ENCODE results near the gene NDUFA13.

Gene NDUFA13

DNA sequence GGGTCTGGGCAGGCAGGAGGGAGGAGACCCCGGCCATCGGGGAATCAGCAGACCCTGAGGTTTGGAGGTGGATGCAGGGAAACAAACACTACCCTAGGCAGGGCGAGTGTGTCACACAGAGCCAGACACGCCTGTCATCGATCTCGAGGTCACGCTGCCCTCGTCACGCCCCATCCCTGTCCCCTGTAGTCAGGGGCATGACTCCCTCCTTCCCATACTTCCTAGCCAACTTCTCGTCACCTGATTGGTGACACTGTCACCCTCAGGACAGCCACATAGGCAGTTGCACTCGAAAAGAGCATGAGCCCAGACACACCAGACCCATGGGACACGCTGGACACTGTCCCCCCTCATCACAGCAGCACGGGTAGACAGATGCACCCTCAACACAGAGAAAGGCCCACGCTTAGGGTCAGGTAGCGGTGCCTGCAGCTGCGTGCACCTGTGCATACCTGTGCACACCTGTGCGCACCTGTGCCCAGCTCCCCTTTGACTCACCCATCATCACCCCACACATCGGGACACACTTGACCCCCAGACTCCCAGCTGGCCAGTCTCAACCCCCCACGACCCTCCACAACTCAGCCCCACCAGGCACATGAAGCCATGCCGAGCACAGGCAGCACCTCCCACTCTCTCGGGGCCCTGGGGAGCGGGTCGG lies 33.9 kb downstream of the NDUFA13 start:
- DNase-seq: no peak

DNA sequence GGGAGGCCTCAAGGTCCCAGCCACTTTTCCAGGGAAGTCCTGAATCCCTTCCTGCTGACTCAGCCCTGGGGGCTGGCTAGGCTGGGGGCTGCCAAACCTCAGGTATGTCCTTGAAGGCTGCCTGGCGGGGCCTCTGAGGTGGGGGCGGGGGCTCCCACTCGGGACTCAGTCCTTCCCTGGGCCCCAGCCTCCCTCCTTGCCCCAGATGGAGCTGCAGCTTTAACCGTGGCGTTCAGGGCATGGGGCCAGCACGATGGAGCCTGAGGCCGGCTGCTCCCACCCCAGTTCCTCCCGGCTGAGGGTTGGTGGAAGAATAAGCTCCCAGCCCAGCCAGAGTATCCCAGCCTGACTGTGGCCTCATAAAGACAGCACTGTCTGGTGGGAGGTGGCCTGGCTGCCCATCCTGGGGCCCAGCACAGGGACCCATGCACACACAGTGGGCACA lies 34.5 kb downstream of the NDUFA13 start:
- no peak for DNase-seq

DNA sequence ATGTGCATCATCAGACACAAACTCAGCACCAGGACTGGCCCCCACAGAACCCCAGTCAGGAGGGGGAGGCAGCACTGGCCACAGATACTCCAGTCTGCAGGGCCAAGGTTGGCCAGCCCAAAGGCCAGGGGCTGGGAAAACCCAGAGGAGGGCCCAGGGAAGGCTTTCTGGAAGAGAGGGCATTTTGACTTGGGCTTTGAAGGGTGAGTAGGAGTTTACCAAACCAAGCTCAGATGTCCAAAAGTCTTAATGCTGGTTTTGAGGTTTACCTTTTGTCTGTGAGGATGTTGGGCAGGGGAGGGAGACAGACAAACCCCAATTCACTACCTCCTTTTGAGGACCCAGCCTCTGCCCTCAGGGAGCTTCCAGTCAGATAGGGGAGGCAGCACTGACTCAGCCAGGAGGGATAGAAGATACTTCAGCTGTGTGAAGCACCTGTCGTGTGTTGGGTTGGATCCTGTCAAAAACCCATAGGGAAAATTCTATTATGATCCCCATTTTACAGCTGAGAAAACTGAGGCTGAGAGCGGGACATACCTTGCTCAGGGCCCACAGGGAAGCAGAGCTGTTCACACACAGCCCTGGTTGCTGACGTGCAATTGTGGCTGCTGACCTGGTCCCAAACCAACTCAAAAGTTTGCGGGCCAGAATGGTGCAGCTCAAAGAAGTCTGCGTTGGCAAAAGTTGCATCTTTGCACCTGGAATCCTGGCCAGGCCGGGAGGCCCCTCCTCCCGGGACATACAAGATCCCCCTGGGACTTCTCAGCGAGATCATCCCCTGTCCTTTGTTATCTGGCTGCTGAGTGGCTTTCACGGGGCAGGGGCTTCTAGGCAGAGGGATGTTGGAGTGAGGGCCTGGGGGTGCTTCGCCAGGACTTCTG lies 35.2 kb downstream of the NDUFA13 start:
- DNase-seq: no peak

DNA sequence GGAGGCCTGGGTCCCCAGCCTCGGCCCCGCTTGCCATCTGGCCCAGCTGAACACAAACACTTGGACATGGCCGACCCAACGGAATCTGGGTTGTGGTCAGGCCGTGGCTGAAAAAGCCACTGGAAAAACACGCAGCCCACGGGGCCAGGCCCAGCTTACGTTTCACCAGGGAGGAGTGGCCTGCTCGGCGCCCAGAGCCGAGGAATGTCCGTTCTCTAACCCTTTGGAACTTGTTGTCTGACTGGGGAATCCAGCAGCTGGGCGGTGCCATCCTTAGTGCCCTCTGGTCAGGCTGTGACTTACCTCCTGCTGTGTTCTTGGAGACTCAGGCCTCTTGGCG lies 35.8 kb downstream of the NDUFA13 start:
- DNase-seq: no peak

DNA sequence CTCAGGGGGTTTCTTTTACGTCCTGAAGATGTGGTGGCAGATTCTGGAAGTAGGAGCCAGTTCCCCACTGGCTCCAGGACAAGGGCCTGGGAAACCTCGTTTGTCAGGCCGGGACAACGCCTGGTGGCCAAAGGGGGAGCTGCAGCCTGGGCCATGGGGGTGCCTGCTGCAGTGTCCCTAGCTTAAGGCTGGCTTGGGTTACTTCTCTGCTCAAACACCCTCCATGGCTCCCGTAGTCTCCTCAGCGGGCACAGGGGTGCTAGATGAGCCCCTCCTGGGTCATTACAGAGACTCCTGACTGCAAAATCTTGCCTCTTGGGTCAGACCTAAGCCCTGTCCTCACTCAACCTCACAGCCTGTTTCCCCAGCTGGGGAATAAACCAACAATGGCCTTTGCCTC lies 36.8 kb downstream of the NDUFA13 start:
- DNase-seq: no peak

DNA sequence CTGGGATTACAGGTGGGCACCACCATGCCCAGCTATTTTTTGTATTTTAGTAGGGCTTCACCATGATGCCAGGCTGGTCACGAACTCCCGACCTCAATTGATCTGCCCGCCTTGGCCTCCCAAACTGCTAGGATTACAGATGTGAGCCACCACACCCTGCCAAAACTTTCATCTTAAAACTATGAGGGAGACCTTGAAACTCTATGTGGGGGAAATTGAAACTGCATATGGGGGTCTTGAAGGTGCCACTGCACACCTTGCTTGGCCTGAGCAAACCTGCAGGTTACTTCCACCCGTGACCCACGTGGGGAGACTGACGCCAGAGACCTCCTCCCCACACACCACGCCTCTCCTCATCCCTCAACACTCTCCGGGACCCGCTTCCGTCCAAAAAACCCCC lies 37.6 kb downstream of the NDUFA13 start:
- no peak for DNase-seq

DNA sequence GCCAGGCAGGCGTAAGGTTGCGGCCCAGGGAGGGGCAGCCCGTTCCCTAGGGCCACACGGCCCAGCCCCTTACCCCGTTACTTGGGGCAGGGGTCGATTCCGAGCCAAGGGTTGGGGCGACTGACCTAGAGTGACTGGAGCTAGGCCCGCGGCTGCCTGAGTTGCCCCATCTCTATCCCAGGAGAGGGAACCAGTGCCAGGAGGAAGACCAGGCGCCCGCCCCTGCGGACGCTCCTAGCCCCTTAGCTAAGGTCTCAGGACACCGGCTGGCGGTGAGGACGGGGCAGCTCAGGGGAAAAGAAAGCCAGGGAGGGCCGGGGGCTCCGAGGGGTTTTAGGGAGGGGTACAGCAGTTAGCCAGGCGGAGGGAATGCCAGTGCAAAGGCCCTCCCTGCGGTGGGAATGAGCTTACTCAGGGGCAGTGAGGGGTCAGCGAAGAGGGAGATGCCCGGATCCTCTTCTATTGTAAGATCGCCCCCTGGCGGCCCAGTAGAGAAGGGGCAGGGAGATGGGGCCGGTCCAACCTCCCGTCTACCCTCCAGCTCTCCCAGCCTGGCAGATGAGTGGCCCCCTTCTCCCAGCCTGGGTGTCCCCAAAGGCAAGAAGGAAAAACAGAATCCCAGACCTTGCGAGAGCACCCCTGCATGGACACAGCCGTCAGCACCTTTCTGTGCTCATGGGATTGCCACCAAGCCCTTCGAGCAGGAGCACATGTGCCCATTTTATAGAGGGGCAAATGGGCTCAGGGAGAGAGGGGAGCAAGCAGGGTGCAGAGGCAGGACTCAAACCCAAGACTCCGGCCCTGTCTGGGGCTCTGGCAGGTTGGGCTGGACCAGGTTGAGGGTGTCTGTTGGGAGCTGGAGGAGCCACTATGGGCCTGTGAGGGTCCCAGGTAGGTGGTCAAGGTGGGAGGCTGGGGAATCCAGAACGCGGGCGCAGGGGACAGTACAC lies 38.3 kb downstream of the NDUFA13 start:
- no peak for DNase-seq

DNA sequence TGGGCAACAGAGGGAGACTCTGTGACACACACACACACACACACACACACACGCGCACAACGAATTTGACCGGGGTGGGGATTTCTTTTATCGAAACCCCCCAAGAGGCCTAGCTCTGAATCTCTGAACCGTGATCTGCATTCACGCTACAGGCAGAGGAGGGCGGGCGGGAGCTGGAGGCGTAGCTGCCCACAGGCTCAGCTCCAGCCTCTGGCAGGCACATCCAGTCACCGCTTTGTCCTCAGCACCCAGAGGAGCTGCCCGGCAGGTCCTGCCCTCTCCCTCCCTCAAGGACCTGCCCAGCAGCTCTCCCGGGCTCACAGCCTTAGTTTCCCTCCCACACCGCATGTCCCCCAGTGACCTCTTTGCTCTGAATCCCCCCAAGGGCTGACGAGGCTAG lies 42.0 kb downstream of the NDUFA13 start:
- no peak for DNase-seq

DNA sequence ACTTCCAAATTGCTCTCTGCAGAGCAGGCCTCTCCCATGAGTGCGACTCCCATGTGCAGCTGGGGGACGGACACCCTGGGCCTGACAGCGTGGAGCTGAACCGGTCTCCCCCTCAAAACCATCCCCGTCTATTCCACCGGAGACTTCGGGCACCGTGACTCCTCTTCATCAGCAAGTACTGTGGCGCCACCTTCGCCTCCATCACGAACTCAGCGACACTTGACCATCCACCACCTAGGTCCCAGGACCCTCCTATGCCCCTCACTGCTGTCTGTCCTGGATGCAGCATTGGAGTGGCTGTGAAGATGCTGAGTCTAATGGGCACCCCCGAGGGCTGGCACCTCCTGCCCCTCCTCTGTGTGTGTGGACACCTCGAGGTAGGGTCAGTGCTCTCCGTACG lies 42.6 kb downstream of the NDUFA13 start:
- no peak for DNase-seq

DNA sequence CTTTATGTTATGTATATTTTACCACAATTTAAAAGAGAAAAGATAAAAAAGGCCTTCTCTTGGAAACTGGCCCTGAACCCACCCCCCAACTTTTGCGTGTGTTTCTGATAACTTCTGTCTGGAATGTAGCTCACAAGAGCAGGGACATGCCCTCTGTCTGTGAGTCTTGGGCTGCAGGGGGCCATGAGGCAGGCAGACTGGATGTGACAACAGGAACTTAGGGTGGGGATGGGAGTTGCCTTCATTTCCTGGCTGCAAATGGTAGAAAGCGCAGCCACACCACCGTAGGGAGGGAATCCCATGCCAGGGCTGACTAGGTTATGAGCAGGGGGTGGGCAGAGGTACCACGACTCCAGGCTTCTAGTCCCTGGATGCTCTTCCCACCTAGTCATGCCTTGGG lies 43.9 kb downstream of the NDUFA13 start:
- no peak for DNase-seq

DNA sequence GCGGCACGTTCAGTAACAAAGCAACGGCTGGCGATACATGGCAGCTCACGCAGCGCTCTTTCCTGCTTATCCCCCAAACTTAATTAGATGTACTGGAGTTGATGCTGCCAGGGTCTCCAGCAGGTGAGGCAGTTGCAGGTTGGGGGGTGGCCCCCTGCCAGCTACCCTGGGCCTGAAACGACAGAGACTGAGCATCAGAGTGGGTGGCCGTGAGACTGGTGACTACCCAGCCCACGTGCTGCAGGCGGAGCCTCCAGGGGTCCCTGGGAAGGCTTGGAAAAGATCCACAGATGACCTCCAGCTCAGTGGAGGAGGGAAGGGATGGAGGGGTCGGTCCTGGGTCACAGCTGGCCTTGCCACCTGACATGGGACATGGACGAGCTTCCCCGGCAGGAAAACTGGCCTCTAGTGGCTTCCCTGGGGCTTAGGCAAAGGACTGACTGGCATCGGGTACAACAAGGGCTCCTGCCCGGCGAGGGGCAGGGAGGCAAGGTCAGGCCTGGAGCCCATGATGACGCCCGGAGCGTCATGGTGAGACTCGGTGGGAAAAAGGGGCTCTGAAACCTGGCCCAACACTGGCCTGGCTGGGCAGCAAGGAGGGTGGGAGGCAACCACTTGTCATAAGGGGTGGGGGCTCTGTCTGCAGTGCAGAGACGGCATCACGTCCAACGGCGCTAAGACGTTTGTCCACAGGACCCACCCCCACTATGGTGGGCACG lies 46.1 kb downstream of the NDUFA13 start:
- DNase-seq: no peak

DNA sequence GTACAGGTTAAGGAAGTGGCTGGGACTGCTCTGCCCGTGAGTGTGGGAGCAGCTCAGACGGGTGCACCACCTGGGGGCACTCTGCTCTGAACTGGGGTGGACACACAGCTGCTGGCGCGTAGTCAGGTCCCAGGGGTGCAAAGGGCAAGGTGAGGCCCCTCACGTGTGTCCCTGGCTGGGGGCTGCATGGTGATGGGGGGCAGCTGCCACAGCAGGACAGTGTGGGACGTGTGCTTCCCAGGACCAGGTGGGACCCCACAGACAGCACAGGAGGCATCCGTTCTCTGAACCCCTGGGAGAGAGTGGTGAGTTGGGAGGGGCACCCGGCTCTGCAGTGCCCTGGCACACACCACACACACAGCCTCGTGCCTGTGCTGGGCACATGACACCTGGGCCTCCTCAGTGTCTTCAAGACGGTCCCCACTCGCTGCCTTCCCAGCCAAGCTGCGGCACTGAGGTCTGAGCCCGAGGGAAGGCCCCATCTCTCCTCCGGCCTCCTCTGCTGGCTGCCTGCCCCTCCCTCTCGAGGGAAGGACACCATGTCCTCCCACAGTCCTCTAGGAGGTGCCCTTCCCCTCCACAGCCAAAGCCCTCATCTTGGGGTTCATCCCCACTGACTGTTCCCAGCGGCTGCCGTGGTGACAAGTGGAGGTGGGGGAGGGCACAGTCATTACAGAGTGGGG lies 46.8 kb downstream of the NDUFA13 start:
- DNase-seq: no peak

DNA sequence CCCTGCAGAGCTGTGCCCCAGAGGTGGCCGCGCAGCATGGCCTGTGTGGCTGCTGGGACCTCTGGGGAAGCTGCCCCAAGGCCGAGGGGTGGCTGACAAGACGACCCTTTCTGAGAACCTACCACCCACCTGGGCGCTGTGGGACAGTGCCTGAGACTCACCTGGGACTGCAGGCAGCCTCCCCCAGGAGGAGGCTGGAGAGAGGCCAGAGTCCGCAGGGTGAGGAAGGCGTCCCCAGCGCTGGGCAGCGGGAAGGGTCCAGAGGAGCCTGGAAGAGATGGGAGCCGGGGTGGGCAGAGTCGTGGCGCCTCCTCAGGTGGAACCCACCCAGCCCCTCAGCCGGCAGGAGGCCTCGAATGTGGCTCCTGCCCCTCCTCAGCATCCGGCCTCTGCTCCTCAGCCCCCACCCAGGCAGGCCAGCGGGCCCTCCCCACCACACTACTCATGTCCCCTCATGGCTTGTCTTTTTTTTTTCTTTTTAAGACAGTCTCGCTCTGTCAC lies 47.4 kb downstream of the NDUFA13 start:
- DNase-seq: no peak

DNA sequence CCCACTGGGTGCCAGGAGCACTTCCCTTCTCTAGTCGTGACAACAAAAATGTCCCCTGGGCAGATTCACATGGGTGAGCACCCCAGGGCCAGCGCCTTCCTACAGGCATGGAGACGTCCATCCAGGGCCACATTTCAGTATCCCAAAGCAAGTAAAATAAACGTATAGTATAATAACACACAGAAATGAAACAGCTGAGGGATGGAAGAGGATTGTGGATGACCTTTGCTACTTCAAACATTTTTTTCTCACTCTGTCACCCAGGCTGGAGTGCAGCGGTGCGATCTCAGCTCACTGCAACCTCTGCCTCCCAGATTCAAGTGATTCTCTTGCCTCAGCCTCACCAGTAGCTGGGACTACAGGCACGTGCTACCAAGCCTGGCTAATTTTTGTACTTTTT lies 50.3 kb downstream of the NDUFA13 start:
- DNase-seq: no peak

DNA sequence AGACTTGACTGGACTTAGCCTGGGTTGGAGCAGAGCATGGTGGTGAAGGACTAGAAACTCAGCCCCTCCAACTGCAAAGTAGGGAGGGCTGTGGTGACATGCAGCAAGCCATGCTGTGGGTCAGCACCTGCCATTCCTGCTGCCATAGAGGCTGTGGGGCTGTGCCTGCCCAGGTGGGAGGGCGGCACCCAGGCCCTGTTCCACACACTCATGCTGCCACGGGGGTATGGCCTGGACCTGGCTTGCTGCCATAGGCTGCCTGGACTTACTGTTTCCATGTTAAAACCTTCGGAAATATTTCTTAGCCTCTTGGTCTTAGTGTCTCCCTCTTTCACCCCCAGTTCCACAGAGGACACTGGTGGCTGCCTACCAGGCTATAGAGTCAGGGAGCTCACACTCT lies 51.4 kb downstream of the NDUFA13 start:
- no peak for DNase-seq

DNA sequence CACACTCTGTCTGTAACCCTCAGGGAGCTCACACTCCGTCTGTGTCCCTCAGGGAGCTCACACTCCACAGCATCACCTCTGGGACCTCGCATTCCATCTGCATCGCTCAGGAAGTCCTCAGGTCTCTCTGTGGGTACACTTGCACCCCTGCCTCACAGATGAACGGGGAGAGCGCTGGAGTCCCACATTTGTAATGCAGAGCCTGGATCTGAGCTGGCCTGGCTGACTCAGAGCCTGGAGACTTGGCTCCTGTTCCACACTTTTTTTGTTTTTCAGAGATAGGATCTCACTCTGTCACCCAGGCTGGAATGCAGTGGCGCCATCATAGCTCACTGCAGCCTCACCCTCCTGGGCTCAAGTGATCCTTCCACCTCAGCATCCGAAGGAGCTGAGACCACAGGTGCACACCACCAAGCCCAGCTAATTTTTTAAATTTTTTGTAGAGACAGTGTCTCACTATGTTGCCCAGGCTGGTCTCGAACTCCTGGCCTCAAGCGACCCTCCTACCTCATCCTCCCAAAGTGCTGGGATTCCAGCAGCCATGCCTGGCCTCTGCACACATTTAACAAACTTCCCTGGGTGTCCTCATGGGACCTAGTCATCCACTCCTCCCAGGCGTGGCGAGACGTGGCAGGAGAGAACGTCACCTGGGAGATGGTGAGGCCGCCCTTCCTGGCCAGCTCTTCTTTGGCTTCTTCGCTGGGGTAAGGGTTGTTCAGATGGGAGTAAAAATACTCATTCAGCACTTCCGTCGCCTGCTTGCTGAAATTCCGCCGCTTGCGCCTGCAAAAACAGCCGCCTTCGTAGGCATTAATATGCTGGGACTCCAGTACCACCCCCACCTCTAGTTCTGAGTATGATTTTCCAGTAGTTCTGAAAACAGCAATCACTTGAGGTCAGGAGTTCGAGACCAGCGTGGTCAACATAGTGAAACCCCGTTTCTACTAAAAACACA lies 53.1 kb downstream of the NDUFA13 start:
- DNase-seq: no peak

DNA sequence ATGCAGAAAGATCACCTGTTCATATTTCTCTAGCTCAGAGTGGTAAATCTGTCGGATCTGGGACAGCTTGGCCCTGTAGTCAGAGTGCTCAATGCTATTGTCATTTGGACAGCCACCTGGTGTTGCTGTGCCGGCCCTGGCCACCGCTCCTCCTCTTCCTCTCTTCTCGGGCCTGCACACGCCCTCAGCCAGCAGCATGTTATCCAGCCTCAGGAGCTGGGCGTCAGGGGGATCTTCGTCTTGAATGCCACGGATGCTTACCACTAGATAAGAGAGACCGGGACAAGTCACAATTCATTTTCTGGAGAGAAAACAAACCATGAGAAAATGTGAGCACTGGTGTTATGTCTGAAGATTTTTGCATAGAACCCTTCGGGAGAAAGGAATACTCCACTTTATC lies 54.5 kb downstream of the NDUFA13 start:
- no peak for DNase-seq

DNA sequence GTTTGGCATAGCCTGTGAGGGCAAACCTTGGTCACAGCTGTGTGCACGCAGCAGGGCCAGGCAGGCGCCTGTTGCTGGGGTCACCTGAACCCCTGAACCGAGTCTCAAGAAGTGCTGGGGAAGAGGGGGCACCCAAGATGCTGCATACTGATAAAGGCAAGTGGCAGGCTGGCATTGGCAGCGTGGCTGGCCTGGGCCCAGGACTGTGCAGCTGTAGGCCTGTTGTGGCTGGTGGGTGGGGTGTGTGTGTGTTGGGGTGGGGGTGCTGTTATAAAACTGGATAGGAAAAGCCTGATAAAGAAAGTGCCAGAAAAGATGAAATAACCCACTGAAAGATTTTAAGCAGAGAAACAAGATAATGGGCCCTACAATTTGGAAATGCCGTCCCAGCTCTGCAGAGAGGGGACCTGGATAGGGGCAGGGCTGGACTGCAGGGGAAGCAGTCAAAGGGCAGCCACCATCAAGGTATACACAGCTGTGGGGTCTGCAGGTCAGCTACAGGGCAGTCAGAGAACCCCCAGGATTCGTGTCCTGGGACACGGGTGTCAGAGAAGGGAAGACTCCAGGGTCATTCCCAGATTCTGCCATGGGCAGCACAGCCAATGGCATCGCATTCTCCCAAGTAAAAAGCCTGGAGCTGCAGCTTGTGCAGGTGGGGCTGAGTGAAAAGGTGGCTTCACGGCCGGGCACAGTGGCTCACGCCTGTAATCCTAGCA lies 55.2 kb downstream of the NDUFA13 start:
- DNase-seq: no peak

DNA sequence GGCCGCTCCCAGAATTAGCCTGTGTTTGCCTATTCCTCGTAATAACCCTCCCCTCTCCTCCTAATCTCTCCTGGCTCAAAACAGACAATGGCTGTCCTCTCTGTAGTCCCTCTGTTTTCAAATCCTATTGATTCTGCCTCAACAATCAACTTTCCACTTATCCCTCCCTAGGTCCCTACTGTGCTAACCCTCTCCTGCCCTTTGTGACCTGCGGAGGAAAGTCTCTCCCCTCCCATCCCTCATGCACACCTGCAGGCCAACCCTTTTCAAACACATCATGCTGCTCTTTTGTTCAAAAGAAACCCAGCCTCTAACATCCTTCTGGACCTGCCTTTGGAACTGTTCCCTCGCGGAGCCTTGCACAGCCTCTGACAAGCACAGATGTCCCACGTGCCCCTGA lies 59.4 kb downstream of the NDUFA13 start:
- no peak for DNase-seq

Data from NCI-H187 treated with DMSO at 0.1 percent for 48 hours (cell line).